GM19043 (cell line): Measurements from ENCODE around the gene OVCH2.

Source experiments
- ATAC-seq: cut with Tn5 transposase; IDR thresholded peaks from one replicate; pipeline ENCODE4 v1.9.1; 2021; ENCODE audit warnings: low read depth; ENCODE audit not compliant: unreplicated experiment

The OVCH2 gene

DNA sequence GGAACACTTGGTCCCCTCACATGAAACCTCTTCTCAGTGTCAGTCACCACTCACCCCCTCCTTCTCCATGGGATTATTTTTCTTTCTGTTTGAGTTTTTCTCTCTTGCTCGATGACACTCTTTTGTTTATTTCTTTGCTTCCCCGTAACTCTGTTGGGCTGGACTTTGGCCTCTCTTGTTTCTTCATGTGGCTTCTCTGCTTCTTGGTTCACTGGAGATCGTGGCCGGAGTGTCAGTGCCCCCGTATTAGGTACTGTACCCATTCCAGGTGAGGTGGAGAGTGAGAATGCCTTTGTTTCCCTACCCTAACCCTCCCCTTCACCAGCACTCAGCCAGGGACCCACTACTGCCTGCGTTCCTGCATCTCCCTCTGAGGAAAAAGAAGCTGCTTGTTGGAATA lies 65.5 kb downstream of the OVCH2 start:
- no peak for ATAC-seq

DNA sequence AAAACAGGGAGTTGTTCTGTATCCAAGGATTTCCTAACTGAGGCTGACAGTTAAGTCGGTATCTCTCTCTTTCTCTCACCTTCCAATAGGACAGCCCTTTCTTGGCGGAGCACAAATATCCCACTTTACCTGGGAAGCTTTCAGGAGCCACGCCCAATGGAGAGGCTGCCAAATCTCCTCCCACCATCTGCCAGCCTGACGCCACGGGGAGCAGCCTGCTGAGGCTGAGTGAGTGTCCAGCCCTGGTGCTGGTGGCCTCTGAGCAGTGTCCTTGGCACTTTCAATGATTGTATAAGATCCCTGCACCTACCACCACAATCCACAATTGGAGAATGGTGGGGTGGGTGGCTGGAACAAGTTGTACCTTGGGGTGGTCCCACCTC lies 66.6 kb downstream of the OVCH2 start:
- no peak for ATAC-seq
